Epithelial cell of proximal tubule (primary cell): ENCODE data around the gene TBCK. TPM values are rescaled to one million over a fixed set of nuclear protein-coding genes. Genes with fewer than 3 reads are reported as not detected.

Experiments used
- DNase-seq: peaks from one replicate; pipeline ENCODE4 v3.0.0-alpha.2; 2011; ENCODE audit warnings: low read depth
- H3K4me3 ChIP-seq: 2 replicates; pipeline ENCODE4 v1.5.1; 2011; ENCODE audit warnings: low read depth, mild to moderate bottlenecking, low read length
- CTCF ChIP-seq: conservative IDR thresholded peaks from 2 replicates; pipeline ENCODE4 v1.5.1; 2012; ENCODE audit warnings: low read depth, mild to moderate bottlenecking, low read length
- total RNA-seq: library from RNA; depleted of rRNA; stranded (reverse); fragments of >200 nt; gene quantifications from 2 replicates; pipeline ENCODE4 v1.2.3, GENCODE V29; 2015

The TBCK gene
- total RNA-seq, 1 donor from 2014 or later: 20.8 TPM

GRCh38 chr4:106291678-106292077, 24.3 kb downstream of the TBCK start:
- no peak for DNase-seq
- TF ChIP-seq CTCF: no peak
- H3K4me3 ChIP-seq: no peak overlapping the region

DNA sequence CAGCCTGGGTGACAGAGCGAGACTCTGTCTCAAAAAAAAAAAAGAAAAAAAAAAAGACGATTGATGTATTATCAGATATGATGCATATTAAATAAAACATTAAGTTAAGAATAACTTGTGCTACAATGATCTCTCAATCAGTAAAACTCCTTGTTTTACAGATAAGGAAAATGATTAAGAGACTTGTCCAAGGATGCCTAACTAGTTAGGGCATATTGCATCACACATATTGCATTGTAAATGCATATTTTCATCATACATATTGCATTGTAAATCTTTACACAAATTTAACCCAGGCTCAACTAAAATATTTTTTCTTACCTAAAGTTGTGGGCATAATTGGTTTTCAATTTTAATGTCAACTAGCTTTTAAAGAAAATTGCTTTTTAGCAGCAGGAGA, 26.3 kb downstream of the TBCK start:
- no peak for TF ChIP-seq CTCF
- H3K4me3 ChIP-seq: no peak overlapping the region
- no peak for DNase-seq

GRCh38 chr4:106287353-106287969, 28.5 kb downstream of the TBCK start:
- no peak for TF ChIP-seq CTCF
- DNase-seq: peak; percentile 99
- no peak overlapping the region for H3K4me3 ChIP-seq

GRCh38 chr4:106286611-106287010, 29.4 kb downstream of the TBCK start:
- no peak overlapping the region for H3K4me3 ChIP-seq
- no peak for DNase-seq
- no peak for TF ChIP-seq CTCF

DNA sequence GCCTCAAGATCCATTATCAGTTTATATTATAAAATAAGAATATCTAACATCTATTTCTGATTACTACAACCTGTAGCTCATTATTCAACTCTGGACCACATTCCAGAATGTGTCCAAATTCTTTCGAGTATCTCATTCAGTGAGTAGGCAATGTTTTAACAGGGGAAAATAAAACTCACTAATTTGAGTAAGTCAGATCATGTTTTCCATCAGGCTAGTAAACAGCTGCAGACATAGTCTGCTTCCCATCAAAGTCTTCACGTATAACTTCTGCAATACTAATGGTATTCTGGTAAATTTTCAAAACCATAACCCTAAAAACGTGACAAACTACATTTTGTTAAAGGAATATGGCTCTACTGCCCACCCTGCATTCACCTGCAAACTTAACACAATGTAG, 31.8 kb downstream of the TBCK start:
- DNase-seq: no peak
- TF ChIP-seq CTCF: no peak

GRCh38 chr4:106277140-106277675, 38.8 kb downstream of the TBCK start:
- DNase-seq: no peak
- TF ChIP-seq CTCF: no peak
- H3K4me3 ChIP-seq: no peak overlapping the region

More for the DNA sequence above, 31.8 kb downstream of the TBCK start:
- H3K4me3 ChIP-seq: no peak overlapping the region

DNA sequence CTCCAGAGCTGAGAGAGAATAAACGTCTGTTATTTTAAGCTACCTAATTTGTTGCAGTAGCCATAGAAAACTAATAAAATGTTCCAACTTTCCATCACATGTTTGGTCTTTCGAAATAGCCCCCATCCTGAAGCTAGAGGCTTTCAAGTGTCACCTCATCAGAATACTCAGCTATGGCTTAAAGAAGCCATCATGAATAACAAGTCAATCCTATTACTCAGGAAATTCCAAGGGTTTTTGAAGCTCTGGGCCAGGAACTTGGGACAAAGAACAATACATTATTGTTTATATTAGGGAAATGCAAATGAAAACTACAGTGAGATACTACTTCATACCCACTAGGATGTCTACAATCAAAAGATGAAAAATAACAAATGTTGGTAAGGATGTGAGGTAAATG, 42.2 kb downstream of the TBCK start:
- no peak for DNase-seq
- TF ChIP-seq CTCF: no peak

More for the DNA sequence above, 42.2 kb downstream of the TBCK start:
- no peak overlapping the region for H3K4me3 ChIP-seq
